Fibroblast of villous mesenchyme (primary cell): ENCODE results near the gene TRAF3IP1. TPM values are rescaled to one million over a fixed set of nuclear protein-coding genes. Genes with fewer than 3 reads are reported as not detected.
"Not testable (repeated sequence)": the region's sequence is repeated elsewhere in the genome, so short reads cannot be mapped to it uniquely, and the experiment has no call there.

ENCODE experiments used
- DNase-seq: peaks from one replicate; pipeline ENCODE4 v3.0.0-alpha.2; 2010; ENCODE audit warnings: low read depth
- H3K4me3 ChIP-seq: 2 replicates; pipeline ENCODE4 v1.5.1; 2011; ENCODE audit warnings: low read depth, mild to moderate bottlenecking, low read length
- CTCF ChIP-seq: IDR thresholded peaks from 2 replicates; pipeline ENCODE4 v1.5.1; 2012; ENCODE audit warnings: low read depth, mild to moderate bottlenecking, low read length; ENCODE audit not compliant: insufficient read depth
- total RNA-seq: library from RNA; depleted of rRNA; stranded (reverse); fragments of >200 nt; gene quantifications from 2 replicates; pipeline ENCODE4 v1.2.3, GENCODE V29; 2012

Gene TRAF3IP1
- total RNA-seq, 1 donor: 7.8 TPM

GRCh38 chr2:238325694-238326093 is 5.4 kb downstream of the TRAF3IP1 start:
- H3K4me3 ChIP-seq: no peak overlapping the region
- no peak for TF ChIP-seq CTCF
- DNase-seq: no peak

GRCh38 chr2:238326801-238327365 is 6.6 kb downstream of the TRAF3IP1 start:
- no peak for DNase-seq

GRCh38 chr2:238327751-238328150 is 7.4 kb downstream of the TRAF3IP1 start:
- no peak overlapping the region for H3K4me3 ChIP-seq
- DNase-seq: no peak

More at GRCh38 chr2:238326801-238327365, 6.6 kb downstream of the TRAF3IP1 start:
- no peak overlapping the region for H3K4me3 ChIP-seq
- no peak for TF ChIP-seq CTCF

GRCh38 chr2:238330391-238330790 is 10.1 kb downstream of the TRAF3IP1 start:
- DNase-seq: no peak
- no peak overlapping the region for H3K4me3 ChIP-seq
- TF ChIP-seq CTCF: no peak

More at GRCh38 chr2:238327751-238328150, 7.4 kb downstream of the TRAF3IP1 start:
- no peak for TF ChIP-seq CTCF

- no peak overlapping the region for H3K4me3 ChIP-seq
- no peak for DNase-seq
- TF ChIP-seq CTCF: no peak
These were observed 11.6 kb downstream of the TRAF3IP1 start for GRCh38 chr2:238331916-238332315.

- no peak overlapping the region for H3K4me3 ChIP-seq
- DNase-seq: no peak
- TF ChIP-seq CTCF: no peak
These were observed 14.6 kb downstream of the TRAF3IP1 start for GRCh38 chr2:238334885-238335284.

- H3K4me3 ChIP-seq: not testable (repeated sequence)
- peak; percentile 13 for DNase-seq
These were observed 15.3 kb downstream of the TRAF3IP1 start for GRCh38 chr2:238335591-238335990.
